ENCODE results near the gene PAQR5.

- TF ChIP-seq CTCF (IDR thresholded peaks at IDR 0.05) (no peak), POLR2A (IDR thresholded peaks at IDR 0.05) (no peak)
Measured at GRCh38 chr15:69398491-69398891, 99.8 kb downstream of the PAQR5 start.

All from lower leg skin (tissue), 3 donors.